ENCODE results near the gene KCND1.
"Not testable (repeated sequence)": the region's sequence is repeated elsewhere in the genome, so short reads cannot be mapped to it uniquely, and the experiment has no call there.

The KCND1 gene

DNA sequence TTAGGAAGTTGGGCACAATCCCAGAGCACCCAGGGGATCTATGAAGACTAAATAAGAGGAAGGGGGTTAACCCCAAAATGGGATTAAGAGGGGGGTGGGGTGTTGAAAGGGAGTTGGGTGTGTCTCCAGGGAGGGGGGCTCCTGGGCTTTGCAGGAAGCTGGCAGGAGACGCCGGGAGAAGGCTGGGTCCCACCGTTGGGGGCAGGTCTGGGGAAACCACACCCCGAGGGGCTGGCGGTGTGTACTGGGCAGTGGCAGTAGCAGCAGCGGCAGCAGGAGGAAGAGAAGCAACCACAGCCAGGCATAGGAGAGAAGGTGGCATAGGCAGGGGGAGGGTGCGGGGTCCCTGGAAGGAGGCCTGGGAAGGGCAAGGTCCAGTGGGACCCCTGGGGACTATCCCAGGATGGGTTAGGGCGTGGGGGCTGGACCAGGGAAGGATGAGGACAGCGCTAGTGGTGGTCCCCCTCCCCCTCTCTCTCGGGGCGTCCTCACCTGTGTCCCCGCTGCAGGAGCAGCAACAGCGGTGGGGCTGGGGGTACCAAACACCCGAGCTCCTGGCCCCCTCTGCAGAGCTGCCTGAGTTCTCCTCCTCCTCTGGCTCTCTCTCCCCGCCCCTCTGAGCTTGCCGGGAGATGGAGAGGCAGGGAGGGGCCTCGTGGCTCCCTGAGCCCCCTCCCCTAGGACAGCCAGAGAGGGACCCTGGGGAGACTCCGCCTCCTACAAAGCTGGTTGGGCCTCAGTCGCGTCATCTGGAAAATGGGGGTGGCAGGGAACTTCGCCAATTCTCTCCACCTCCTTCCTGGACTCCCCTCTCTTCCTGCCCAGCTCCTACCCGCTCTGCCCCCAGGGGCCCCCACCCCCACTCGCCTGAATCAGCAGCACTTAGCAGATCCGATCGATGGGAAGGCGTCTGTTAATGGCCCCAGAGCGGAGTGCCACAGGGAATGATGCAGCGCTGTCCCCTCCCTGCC lies at the start of gene KCND1:
KCND1 (minus strand) TSS at position 596 of the 971 bp plus-strand sequence. CDS start 1,573 bp downstream, outside the sequence.
- no peak for FAIRE-seq

DNA sequence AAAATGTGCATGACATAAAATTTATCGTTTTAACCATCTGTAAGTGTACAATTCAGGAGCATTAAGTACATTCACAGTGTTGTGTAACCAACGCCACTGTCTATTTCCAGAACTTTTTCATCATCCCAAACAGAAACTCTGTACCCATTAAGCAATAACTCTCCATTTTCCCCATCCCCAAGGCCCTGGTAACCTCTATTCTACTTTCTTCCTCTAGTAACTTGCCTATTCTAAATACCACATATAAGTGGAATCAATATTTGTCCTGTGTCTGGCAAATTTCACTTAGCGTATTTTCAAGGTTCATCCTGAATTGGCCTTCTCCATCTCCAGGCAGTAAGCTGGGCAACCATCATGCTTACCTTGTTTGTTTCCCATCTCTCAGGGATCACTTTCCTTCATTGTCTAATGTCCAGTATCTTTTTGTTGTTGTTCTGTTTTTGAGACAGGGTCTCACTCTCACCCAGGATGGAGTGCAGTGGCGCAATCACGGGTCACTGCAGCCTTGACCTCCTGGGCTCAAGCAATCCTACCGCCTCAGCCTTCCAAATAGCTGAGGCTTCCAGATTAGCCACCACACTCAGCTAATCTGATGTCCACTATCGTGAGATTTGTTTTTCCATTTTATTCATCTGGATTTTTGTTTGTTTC lies 48.1 kb upstream of the KCND1 start:
- FAIRE-seq: no peak

DNA sequence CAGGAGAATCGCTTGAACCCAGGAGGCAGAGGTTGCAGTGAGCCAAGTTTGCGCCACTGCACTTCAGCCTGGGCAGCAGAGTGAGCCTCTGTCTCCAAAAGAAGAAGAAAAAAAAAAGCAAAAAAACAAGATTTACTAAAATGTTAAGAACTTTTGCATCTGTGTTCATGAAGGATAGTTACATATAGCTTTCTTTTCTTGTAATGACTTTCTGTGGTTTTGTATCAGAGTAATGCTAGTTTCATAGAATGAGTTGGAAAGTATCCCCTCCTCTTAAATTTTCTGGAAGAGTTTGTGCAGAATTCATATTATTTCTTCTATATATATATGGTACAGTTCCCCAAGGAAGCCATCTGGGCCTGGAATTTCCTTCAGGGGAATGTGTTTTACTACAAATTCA lies 47.4 kb upstream of the KCND1 start:
- FAIRE-seq: no peak

DNA sequence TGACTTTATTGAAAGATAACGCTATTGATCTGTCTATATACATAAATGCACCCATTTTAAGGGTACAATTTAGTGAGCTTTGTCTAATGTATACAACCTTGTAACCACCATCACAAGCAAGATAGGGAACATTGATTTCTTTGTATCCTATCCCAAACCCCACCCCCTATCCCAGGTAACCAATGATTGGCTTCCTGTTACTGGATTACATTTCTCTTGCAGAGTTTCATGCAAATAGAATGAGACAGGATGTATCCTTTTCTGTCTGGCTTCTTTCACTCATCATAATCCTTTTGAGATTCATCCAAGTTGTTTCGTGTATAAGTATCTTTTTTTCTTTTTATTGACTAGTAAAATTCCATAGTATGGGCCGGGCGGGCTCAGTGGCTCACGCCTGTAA lies 32.1 kb upstream of the KCND1 start:
- FAIRE-seq: no peak

DNA sequence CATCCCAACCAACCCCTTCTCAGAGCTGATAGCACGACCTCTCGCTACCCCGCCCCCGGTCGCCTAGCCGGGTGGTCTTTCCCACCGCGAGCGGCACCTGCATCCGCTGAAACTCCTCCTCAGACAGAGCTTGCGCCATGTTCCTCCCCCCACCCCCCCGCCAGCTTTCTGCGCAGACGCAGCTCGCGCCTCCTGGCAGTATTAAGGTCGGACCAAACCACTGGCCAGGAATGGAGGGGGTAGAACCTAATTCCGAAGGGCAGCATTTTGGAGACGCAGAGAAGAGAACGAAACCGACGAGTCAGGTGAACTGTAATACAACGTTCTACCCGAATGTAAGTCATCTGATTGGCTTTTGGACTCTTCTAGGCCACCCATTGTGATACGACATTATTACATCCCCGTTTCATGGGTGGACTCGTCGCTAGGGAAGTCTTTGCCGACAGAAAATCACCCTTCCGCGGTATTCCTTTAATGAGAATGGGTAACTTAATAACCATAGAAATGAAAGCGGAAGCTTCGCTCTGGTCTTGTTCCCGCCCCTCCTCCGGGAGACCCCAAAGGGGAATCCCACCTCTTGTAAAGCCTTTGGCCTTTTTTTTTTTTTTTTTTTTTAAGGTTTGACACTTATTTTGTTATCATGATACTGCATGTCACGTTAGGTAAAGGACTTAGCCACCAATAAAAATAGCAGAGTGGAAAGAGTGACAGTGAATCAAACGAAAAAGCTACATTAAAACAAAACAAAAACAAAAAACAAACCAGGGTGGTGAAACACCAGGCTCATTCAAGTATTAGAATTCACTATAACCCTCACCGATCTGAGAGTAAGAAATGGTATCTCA lies 30.7 kb upstream of the KCND1 start, which contains the start of gene GRIPAP1:
GRIPAP1 (minus strand) TSS at position 174 of the 845 bp plus-strand sequence; CDS start at position 139, 35 bp downstream.
- FAIRE-seq: peak; percentile 62

DNA sequence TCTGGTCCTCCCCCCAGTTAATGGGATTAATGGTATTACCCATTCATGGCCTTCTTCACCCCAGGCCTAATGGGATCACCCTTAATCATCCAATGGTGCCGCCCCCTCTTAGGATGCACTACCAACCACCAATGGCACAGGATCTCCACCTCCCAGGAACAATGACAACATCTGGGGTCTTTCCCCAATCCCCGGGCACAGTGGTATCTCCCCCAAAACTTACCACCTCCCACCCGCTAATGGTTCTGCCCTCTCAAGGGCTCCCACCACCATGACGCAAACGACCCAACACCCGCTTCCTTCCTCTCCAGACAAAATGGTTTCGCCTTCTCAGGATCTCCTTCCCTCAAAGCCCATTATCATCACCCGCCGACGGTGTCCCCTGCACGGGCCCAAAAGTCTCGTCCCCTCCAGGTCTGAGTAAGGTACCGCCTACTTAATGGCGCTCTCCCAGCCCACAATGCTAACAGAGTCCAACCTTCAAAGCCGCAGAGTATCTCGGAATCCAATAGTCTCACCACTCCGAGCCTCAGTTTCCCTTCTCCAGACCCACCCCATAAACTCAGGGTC lies 30.0 kb upstream of the KCND1 start:
- no peak for FAIRE-seq

DNA sequence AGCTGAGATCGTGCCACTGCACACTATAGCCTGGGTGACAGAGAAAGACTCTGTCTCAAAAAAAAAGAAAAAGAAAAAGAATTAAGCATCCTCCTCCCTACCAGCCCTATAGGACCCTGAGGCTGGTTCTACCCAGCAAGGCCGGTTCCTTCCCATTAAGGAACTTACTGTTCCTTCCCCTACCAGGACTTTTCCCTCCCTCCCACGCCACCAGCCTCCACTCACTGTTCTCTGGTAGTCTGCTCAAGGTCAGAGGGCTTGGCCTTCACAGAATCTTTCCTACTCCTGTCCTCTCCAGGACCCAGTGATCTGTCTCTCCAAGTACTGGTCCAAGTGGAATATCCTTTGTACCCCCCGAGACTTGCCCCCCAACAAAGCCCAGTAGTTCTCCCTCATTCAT lies 29.0 kb upstream of the KCND1 start:
- FAIRE-seq: no peak

DNA sequence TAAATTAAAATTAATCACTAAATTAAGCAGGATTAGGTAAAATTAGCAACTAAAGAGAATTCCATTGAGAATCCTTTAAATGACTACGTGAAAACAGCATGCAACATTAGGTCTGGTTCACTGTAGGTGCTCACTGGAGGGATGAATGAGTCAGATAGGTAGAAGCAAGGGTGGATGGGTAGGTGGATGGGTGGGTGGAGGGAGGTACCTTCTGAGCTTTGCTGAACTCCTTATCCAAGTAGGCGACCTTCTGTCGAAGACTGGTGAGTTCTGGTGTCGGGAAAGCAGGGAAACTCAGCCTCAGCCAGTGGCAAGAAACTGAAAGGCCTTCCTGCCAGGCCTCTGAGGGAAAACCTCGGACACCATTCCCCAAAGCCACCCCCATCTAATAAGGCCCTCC lies 27.4 kb upstream of the KCND1 start:
- no peak for FAIRE-seq

DNA sequence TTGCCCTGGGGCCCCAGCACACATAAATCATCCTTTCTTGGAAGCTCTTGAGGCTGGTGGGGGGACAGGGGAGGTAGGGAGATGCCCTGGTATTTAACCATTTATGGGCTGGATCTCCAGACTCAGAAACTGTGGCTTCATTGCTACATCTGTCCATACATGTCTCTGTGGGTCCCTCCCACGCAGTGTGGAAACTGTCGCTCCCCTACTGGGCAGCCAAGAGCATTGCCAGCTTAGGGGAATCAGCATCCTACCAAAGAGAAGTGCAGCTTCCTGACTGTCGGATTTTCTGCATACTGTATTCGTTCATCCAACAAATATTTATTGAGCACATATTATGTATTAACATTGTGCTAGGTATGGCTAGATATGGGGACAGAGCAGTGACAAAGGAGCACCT lies 26.7 kb upstream of the KCND1 start:
- no peak for FAIRE-seq

DNA sequence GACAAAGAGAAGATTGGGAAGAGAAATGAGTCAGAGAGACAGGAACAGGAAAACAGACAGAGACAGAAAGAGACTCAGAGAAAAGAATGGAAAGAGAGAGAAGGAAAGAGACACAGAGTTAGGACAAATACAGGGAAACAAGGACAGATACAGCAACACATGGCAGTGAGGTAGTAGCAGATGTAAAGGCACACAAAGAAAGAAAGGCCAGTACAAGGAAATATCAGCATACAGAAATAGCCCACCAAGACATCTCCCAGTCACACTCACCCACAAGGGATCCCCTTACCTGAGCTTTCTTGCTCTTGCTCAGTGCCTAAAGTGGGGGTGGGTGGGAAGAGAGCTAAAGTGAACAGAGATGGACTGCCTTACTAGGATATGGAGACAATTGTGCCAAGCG lies 26.2 kb upstream of the KCND1 start:
- no peak for FAIRE-seq

DNA sequence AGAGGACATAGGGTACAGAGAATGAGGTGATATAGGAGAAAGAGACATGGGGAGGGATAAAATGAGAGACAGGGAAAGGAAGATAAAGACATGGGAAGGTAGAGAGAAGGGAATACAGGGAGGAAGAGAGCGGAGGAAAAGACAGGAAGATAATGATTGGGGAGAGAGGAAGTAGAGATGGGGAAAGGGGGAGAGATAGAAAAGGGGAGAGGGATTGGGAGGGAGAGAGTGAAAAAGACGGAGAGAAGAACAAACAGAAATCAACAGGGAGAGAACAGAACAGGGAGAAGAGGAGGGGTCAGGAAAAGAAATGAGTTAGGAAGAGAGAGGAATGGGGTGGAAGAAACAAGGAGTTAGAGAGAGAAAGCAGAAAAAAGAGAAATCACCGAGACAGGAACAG lies 25.8 kb upstream of the KCND1 start:
- FAIRE-seq: no peak

DNA sequence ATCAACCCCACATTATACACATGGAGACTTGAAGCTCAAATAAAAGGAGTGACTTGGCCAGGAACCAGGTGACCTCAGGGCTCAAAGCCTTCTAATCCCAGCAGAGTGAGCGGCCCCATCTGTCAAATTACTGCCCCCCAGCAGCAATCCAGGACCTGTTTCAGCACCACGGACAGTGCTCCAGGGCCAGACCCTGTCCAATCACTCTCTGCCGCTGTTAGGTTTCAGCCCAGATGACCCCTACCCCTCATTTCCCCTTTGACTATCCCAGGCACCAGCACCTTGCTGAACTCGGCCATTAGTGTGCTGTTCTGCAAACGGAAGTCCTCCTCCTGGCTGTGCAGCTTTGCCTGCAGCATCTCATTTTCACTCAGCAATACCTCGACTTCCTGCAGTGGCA lies 25.3 kb upstream of the KCND1 start:
- no peak for FAIRE-seq

DNA sequence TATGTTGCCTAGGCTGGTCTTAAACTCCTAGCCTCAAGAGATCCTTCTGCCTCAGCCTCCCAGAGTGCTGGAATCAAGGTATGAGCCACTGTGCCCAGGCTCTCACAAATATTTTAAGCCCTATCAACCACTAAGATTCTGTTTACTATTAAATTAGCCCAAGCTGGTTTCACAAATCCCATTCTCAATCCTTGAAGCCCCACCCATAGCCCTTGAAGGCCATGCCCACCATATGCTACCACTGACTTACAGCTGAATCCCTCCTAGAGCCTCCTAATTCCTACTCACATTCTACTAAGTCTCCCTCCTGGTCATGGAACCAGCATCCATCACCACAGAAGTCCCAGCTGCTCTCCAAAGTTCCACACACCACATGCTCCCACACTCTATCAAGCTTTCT lies 20.7 kb upstream of the KCND1 start:
- no peak for FAIRE-seq

DNA sequence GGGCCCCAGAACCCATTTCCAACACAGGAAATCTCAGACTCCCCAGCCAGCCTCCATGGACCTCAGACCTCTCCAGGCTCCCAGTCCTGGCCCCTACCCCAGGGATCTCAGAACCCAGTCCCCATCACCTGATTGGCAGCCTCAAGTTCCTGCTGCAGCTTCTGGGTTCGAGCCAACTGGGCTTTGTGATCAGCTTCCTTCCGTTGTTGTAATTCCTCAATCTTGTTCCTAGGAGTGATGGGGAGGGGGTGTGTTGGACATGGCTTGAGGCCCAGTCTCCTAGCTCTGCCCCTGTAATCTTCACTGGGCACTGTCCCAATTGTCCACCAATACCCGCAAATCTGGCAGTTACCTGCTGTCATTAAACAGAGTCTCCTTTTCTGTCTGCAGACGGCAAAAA lies 17.8 kb upstream of the KCND1 start:
- FAIRE-seq: no peak

DNA sequence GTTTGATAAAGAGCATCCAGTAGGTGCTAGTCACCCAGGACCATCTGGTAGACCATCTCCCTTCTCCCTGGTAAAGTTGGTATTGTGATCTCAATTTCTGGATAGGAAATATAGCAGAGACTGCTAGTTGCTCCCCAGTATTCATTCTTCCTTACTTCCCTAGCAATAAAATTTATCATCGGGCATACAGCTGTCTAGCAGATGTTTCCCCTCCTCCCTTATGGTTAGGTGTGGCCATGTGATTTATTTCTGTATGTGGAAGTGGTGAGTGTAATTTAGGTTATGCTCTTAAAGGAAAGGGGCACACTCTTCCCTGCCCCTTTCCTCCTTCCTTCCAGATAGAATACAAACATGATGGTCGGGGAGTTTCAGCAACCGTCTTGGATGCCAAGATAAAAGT lies 12.3 kb upstream of the KCND1 start:
- FAIRE-seq: no peak

DNA sequence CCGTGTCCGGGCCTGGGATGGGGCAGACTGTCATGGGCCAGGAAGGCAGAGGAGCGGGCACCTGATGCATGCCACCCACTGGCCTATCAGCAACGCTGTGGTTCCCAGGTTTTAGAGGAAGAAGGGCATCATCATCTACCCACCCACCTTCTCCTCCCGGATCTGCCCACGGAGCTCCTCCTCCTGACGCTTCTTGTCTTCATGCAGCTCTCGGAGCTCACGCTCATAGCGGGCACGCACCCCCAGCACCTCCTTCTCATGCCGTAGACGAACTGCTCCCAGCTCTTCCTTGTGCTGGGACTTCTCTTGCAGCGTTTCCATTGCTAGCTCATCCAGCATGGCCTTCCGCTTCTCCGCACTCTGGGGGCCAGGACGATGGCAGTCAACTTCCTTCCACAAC lies 11.4 kb upstream of the KCND1 start:
- FAIRE-seq: no peak

DNA sequence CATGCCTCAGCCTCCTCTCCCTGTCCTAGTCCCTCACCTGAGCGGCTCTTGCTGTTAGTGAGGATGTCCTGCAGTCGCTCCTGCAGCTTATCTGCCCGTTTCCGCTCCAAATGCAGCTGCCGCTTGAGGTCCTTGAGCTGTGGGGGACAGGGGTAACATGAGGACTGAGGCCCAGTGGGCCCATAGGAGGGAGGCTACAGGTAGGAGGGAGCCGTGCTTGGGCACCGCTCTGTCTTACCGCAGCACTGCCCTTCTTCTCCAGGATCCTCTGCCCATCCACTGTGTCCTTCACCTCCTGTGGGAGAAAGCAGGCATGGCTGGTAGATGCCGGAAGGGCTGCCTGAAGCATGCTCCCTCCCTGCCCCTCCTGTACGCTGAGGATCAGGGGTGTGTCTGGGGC lies 9.5 kb upstream of the KCND1 start:
- no peak for FAIRE-seq

DNA sequence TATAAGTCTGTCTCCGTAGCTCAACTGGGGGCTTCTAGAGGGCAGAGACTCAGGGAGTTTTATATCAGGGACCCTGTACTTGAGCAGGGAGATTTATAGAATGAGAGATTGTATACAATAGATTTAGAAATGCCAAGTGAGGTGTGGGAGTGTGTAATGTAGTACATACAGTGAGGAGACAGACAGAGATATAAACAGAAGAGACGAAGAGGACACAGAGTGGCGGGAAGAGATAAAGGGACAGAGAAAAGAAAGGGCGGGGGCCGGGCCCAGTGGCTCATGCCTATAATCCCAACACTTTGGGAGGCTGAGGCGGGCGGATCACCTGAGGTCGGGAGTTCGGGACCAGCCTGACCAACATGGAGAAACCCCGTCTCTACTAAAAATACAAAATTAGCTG lies 8.7 kb upstream of the KCND1 start:
- FAIRE-seq: not testable (repeated sequence)

DNA sequence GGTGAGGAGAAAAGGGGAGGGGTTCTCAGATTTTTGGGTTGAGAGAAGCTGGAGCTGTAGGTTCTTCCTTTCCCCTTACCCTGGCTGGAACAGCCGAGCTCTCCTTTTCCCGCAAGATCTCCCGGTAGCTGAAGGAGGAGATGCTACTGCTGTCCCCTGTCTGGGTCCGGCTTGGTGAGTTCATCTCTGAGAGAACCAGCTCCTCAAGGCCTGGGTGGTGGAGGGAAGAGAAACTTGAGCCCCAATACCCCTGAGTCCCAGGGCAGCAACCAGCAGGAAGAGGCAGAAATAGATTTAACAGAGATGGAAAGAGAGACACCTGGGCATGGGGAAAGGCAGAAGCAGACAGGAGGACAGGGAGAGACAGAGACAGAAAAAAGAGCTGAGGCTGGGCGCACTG lies 6.6 kb upstream of the KCND1 start:
- no peak for FAIRE-seq

DNA sequence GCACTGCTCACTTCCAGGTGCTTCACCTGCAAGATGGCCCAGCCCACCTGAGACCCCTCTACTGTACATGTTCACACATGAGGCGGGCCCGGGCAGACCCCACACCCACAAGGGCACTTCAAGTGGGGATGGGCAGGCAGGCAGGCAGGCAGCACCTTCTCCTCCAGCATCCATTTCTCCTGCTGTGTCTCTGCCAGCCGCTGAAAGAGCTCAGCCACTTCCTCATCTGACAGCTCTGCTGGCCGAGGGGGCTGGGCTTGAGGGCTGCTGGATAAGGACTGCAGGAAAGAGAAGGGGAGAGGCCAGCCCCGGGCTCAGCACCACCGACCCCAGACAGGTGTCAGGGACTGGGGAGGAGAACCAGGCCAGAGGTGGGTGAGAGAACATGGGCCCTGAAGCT lies 4.4 kb upstream of the KCND1 start:
- FAIRE-seq: no peak

DNA sequence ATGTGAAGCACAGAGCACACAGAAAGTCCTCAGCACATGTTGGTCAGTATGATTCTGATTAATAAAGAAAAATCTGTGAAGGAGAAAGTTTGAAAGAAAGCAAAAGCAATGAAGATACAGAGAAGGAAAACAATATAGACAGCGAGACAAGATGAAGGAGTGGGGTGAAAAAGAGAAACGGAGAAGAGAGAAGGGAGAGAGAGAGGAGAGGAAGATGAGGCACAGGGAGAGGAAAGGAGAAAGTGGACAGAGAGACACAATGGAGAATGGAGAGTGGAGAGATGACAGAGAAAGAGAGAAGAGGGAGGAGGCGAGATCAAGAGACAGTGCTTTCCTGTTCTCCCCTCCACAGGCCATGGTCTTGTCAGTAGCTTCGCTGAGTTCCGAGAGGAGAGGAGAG lies 3.9 kb upstream of the KCND1 start:
- no peak for FAIRE-seq

DNA sequence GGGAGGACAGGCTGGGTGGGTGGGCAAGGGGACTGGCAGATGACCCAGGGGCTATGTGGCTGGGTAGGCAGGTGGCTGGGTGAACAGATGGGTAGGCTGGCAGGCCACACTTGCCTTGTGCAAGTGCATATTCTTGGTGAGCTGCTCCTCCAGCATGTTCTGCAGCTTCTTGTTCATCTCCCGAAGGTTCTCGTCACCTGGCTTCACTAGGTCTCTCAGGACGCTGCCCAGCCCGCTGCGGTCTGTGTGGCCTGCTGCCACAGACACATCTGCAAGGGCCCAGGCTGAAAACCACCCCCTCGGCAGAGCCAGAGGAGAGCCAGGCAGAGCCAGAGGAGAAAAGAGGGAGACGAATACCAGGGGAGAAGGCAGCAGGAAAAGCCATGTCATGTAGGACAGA lies 3.4 kb upstream of the KCND1 start:
- FAIRE-seq: no peak

DNA sequence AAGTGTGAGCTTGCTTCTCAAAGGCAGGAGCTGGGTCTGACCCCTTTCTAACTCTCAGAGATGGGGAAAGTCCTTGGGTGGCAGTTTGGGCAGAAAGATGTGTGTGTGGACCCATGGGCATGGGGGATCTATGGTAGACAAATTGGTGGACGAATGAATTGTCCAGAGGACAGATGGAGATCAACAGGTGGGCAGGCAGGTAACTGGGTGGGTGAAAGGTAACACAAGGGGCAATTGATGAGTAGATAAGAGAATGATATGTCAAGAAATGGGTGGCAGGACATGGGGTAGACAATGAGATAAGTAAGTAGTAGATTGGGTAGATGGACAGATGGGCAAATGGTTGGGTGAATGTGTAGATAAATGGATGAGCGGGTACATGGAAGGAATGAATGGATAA lies 2.9 kb upstream of the KCND1 start:
- FAIRE-seq: no peak

Measured in A204.1 (cell line).